Measurements from ENCODE around the gene PROKR1. TPM values are rescaled to one million over a fixed set of nuclear protein-coding genes. Genes with fewer than 3 reads are reported as not detected.

Gene PROKR1
- total RNA-seq, 1 donor from 2014 or later = not detected

DNA sequence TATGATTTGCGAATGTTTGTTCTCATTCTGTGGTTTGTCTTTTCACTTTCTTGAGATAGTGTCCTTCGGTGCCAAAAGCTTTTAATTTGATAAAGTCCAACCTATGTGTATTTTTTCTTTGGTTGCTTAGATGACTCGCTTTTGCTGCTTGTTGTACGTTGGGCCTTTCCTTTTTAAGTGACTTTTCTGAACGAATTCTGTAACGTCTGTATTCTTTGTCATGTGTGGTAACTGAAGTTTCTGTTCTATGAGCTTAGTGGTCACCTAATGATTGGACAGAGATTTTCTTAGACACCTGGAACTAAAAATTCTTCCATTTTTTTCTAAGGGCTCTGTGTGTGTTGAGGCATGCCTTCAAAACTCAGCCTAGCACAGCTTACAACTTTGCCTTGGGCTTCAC, 19.6 kb upstream of the PROKR1 start:
- peaks cover 12% of the 10 kb centered on the region for H3K27me3 Mint-ChIP-seq (ENCODE audit: low read depth)
- H3K4me1 Mint-ChIP-seq (ENCODE audit: low read depth) = no peaks in the 10 kb centered on the region
- H3K4me3 Mint-ChIP-seq (ENCODE audit: low read depth) = no peak overlapping the region
- no peak for DNase-seq (ENCODE audit: low spot score)
- H3K9me3 Mint-ChIP-seq = peaks cover 4% of the 10 kb centered on the region
- no peak overlapping the region for H3K27ac Mint-ChIP-seq
- intact Hi-C loops (cut with micrococcal nuclease) = no loop called here
- H3K36me3 Mint-ChIP-seq (ENCODE audit: low read depth) = no peaks in the 10 kb centered on the region

DNA sequence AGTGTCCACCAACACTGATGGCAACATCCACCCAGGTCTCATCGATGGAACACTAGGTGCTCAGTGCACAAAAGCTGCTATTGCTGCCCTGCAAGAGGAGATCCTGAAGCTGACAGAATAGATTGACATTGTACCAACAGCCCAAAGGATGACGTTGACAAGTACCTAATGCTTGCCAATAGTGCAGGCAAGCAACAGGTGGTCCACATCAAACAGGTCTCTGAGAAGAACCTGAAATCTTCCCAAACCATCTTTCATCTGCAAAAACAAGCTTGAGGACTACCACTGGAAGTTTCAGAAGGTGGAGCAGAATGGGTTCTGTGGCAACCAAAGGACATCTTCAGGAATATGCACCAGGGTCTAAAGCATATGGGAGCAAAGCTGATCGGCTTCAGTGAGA, 15.8 kb upstream of the PROKR1 start:
- H3K4me1 Mint-ChIP-seq (ENCODE audit: low read depth) = no peaks in the 10 kb centered on the region
- H3K9me3 Mint-ChIP-seq = no peaks in the 10 kb centered on the region
- H3K36me3 Mint-ChIP-seq (ENCODE audit: low read depth) = no peaks in the 10 kb centered on the region
- no peak for DNase-seq (ENCODE audit: low spot score)
- intact Hi-C loops (cut with micrococcal nuclease) = no loop called here
- H3K4me3 Mint-ChIP-seq (ENCODE audit: low read depth) = no peak overlapping the region
- no peak overlapping the region for H3K27ac Mint-ChIP-seq
- peaks cover 23% of the 10 kb centered on the region for H3K27me3 Mint-ChIP-seq (ENCODE audit: low read depth)

DNA sequence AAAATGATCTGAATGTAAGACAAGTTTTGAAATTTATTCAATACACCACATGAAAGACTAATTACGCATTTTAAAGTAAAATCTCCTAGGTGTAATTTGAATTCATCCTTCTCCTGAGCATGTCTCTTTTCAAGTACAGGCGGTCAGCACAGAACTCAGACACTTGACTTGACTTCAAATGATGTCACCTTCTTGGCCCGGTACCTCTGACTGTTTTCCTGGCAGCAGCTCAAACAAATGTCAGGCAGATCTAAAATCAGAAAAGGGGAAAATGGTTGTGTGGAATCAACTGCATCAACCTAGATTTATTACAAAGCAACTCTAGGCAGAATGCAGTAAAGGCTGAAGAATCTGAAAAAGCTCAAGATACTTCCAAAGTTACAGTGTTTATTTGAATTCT, 11.4 kb upstream of the PROKR1 start:
- no peak overlapping the region for H3K4me3 Mint-ChIP-seq (ENCODE audit: low read depth)

DNA sequence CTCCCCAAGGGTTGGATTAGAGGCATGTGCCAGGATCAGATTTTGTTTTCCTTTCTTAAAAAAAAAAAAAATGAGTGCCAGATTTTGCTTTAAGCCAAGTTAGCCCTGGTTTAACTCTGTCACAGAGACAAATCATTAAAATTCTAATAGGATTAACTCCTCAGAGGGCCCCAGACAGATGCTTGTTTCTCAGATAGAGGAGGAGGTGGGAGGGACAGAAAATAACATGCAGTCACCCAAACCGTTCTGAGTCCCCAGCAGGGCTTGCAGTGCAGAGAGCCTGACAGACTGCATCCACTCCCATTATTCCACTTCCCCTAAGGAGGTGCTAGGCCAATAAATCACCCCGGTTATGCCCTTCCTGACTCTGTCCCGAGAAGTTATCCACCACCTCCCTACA, 6.3 kb upstream of the PROKR1 start:
- no peak for DNase-seq (ENCODE audit: low spot score)
- H3K36me3 Mint-ChIP-seq (ENCODE audit: low read depth) = no peaks in the 10 kb centered on the region
- H3K4me3 Mint-ChIP-seq (ENCODE audit: low read depth) = no peak overlapping the region
- peaks cover 53% of the 10 kb centered on the region for H3K27me3 Mint-ChIP-seq (ENCODE audit: low read depth)
- intact Hi-C loops (cut with micrococcal nuclease) = no loop called here
- no peaks in the 10 kb centered on the region for H3K9me3 Mint-ChIP-seq
- no peak overlapping the region for H3K27ac Mint-ChIP-seq
- no peaks in the 10 kb centered on the region for H3K4me1 Mint-ChIP-seq (ENCODE audit: low read depth)

More for the DNA sequence above, 11.4 kb upstream of the PROKR1 start:
- DNase-seq (ENCODE audit: low spot score) = no peak
- Mint-ChIP-seq H3K9me3 (no peaks in the 10 kb centered on the region), H3K4me1 (ENCODE audit: low read depth) (no peaks in the 10 kb centered on the region), H3K27ac (no peak overlapping the region), H3K36me3 (ENCODE audit: low read depth) (no peaks in the 10 kb centered on the region), H3K27me3 (ENCODE audit: low read depth) (peaks cover 45% of the 10 kb centered on the region)
- intact Hi-C loops (cut with micrococcal nuclease) = no loop called here

DNA sequence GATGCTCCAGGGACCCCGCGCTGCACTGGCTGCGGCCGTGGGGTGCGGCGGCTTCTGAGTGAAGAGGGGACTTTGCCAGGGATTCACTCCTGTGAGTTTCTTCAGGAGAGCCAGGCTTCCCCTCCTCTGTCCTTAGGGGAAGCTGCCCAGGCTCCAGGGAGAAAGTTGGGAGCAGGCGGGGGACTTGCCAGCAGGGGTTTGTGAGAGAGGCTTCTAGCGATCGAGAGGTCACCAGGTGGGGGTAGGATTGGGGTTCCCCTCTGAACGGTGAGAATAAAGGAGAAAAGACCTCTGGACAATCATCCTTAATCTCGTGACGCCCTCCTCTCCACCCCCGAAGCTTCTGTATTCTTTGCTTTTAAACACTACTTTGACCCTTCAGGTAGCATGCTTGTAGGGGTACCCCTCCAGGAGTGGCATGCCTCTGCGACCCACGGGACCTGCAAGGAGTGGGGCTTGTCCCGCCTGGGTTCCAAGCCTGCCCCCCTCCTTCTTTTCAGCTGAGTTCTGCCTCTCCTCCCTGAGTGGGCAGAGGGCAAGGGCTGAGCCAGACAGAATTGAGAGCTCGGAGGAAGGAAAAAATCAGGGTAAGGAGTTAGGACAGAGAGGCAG, 601 bp downstream of the PROKR1 start:
- no peak for DNase-seq (ENCODE audit: low spot score)
- Mint-ChIP-seq H3K27ac (no peak overlapping the region), H3K9me3 (no peaks in the 10 kb centered on the region), H3K4me1 (ENCODE audit: low read depth) (peaks cover 9% of the 10 kb centered on the region), H3K4me3 (ENCODE audit: low read depth) (no peak overlapping the region), H3K27me3 (ENCODE audit: low read depth) (peaks cover 75% of the 10 kb centered on the region), H3K36me3 (ENCODE audit: low read depth) (no peaks in the 10 kb centered on the region)
- intact Hi-C loops (cut with micrococcal nuclease) = no loop called here

DNA sequence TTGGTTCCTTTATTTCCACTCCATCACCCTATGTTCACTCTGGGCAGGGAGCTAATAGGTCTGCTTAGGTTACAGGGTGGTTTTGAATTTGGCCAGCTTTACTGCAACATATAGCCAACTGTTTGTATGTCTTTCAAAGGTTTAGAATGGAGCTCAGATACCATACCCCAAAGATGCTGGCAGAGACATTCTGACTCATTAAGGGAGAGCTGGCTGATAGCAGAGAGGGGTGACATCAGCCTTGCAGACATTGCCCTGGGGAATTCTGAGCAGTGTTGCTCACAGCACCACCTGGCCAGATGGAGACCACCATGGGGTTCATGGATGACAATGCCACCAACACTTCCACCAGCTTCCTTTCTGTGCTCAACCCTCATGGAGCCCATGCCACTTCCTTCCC, 2.1 kb downstream of the PROKR1 start:
- Mint-ChIP-seq H3K27me3 (ENCODE audit: low read depth) (peaks cover 76% of the 10 kb centered on the region), H3K36me3 (ENCODE audit: low read depth) (no peaks in the 10 kb centered on the region), H3K4me3 (ENCODE audit: low read depth) (no peak overlapping the region), H3K4me1 (ENCODE audit: low read depth) (peaks cover 9% of the 10 kb centered on the region), H3K9me3 (no peaks in the 10 kb centered on the region), H3K27ac (no peak overlapping the region)
- DNase-seq (ENCODE audit: low spot score) = no peak
- intact Hi-C loops (cut with micrococcal nuclease) = loop anchor here (1.0 kb wide), 1 partner anchor 8 kb away; no protein-coding TSS in a partner anchor

DNA sequence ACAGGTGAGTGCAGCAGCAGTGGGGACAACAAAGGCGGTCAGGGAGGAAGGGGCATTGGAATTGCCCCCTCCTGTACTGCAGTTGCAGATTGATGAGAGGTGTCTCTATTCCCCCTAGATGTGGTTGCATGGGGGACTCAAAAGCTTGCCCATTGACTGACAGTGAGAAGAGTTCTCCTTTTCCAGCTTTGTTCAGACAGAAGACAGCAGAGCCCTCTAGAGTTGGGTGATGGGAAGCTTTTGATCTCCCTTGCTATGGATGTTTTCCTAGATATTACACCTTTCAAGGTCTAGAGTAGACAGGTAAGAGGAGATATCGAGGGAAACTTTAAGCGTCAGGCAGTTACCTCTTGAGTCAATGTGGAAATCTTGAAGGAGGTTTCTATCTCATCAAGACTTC, 2.9 kb downstream of the PROKR1 start:
- H3K27me3 Mint-ChIP-seq (ENCODE audit: low read depth) = peaks cover 72% of the 10 kb centered on the region
- intact Hi-C loops (cut with micrococcal nuclease) = no loop called here
- no peak overlapping the region for H3K4me3 Mint-ChIP-seq (ENCODE audit: low read depth)
- DNase-seq (ENCODE audit: low spot score) = no peak
- no peak overlapping the region for H3K27ac Mint-ChIP-seq
- H3K4me1 Mint-ChIP-seq (ENCODE audit: low read depth) = peaks cover 15% of the 10 kb centered on the region
- no peaks in the 10 kb centered on the region for H3K9me3 Mint-ChIP-seq
- no peaks in the 10 kb centered on the region for H3K36me3 Mint-ChIP-seq (ENCODE audit: low read depth)

DNA sequence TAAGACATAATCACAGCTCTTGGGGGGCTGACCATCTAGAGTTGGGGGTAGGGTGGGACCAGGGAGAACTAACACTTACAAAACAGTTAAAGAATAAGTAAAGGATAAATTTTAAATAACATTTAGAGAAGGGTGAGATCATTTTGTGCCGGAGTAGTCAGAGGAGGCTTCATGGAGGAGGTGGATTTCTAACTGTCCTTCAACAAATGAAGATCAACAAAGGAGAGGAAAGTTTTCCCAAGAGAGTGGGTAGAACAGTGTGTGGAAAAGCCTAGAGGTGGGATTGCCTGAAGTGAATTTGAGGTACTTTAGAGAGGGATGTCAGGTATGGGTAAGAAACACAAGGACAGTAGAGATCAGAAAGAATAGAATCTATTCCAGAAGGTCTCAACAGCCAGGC, 7.3 kb downstream of the PROKR1 start:
- peaks cover 44% of the 10 kb centered on the region for H3K27me3 Mint-ChIP-seq (ENCODE audit: low read depth)
- H3K4me3 Mint-ChIP-seq (ENCODE audit: low read depth) = no peak overlapping the region
- no peaks in the 10 kb centered on the region for H3K9me3 Mint-ChIP-seq
- H3K27ac Mint-ChIP-seq = no peak overlapping the region
- peaks cover 48% of the 10 kb centered on the region for H3K4me1 Mint-ChIP-seq (ENCODE audit: low read depth)
- H3K36me3 Mint-ChIP-seq (ENCODE audit: low read depth) = no peaks in the 10 kb centered on the region
- intact Hi-C loops (cut with micrococcal nuclease) = loop anchor here (5.0 kb wide), 4 partner anchors 117 to 263 kb away; no protein-coding TSS in a partner anchor
- no peak for DNase-seq (ENCODE audit: low spot score)

DNA sequence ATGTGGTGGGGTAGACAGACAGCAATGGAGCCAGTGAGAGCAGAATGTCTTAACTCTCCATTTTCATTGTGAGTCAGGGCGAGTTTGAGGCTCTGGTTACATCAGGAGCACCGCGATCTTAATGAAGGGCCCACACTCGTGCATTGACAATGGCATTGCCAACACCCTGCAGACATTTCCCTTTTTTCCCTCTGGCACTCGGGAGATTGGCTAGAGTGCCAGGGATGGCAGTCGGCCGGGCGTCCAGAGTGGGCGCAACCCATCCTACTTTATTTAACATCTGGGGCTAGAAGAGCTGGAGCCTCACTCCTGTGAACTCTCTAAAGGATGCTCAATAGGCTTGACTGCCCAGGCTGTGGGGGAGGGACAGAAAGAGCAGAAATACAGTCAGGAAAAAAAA, 9.7 kb downstream of the PROKR1 start:
- Mint-ChIP-seq H3K4me1 (ENCODE audit: low read depth) (peaks cover 45% of the 10 kb centered on the region), H3K4me3 (ENCODE audit: low read depth) (no peak overlapping the region), H3K27me3 (ENCODE audit: low read depth) (peaks cover 37% of the 10 kb centered on the region), H3K27ac (peak overlapping the region; percentile 42), H3K36me3 (ENCODE audit: low read depth) (no peaks in the 10 kb centered on the region), H3K9me3 (no peaks in the 10 kb centered on the region)
- DNase-seq (ENCODE audit: low spot score) = no peak
- intact Hi-C loops (cut with micrococcal nuclease) = loop anchor here (1.0 to 5.0 kb wide), 9 partner anchors 8 to 266 kb away; partner anchors contain the start of genes APLF and FBXO48

DNA sequence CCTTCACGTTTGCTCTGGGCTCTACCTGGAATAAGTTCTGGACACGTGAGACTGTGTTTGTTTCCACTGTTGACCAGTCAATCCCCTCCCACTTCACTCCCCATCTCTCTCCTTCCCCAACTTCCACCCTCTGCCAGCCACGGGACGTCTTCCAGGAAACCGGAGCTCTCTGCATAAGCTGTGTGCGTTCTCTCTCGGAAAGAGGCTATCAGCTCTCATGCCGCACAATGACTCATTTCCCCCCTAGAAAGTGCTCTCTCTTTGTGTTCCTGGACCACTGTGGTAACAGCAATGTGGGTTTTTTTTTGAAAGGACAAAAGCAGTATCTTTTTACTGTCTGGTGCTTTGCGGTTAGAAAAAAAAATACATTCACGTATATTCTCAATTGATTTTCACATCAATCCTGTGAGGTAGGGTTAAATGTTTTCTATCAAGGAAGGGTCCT, 10.2 kb downstream of the PROKR1 start:
- H3K27me3 Mint-ChIP-seq (ENCODE audit: low read depth) = peaks cover 37% of the 10 kb centered on the region
- H3K27ac Mint-ChIP-seq = peak overlapping the region; percentile 42
- no peaks in the 10 kb centered on the region for H3K9me3 Mint-ChIP-seq
- no peaks in the 10 kb centered on the region for H3K36me3 Mint-ChIP-seq (ENCODE audit: low read depth)
- intact Hi-C loops (cut with micrococcal nuclease) = loop anchor here (1.0 to 5.0 kb wide), 9 partner anchors 8 to 266 kb away; partner anchors contain the start of genes APLF and FBXO48
- peak; percentile 56 for DNase-seq (ENCODE audit: low spot score)
- H3K4me3 Mint-ChIP-seq (ENCODE audit: low read depth) = peak overlapping the region; percentile 35
- H3K4me1 Mint-ChIP-seq (ENCODE audit: low read depth) = peaks cover 49% of the 10 kb centered on the region

DNA sequence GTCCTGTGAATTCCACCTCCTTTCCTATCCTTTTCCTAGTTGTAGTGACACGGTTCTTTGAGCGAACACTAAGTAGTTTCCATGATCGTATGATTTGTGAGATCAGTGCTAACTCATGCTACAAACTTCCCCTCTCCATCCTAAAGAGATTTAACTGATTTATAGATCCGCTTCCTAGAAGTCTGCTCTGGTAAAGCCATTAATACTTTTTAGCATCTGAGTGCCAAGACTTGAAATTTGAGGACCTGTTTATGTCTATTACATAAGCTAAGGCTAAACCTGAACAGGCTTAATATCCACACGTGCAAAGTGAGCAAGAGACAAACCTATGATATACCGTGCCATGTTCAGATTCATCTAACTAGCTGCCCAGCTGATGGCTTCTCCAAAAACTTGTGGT, 14.9 kb downstream of the PROKR1 start:
- H3K4me1 Mint-ChIP-seq (ENCODE audit: low read depth) = peaks cover 39% of the 10 kb centered on the region
- H3K4me3 Mint-ChIP-seq (ENCODE audit: low read depth) = no peak overlapping the region
- H3K9me3 Mint-ChIP-seq = no peaks in the 10 kb centered on the region
- H3K36me3 Mint-ChIP-seq (ENCODE audit: low read depth) = no peaks in the 10 kb centered on the region
- DNase-seq (ENCODE audit: low spot score) = no peak
- no peak overlapping the region for H3K27ac Mint-ChIP-seq
- peaks cover 32% of the 10 kb centered on the region for H3K27me3 Mint-ChIP-seq (ENCODE audit: low read depth)
- intact Hi-C loops (cut with micrococcal nuclease) = no loop called here

DNA sequence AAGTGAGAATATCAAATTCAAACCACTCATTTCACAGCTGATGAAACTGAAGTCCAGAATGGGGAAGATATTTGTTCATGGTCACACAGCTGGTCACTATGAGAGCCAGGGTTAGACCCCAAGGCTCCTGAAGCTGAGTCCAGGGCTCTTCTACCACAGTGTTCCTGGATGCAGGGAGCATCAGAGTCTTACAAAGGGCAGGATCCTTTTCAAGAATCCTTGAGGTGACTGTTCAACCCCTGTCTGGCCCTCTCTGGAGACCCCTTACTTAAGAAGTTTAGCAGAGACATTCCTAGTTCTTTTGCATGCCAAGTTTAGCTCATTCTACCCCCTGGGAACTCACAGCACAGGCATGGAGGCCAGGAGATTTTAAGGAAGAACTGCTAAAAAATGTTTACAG, 15.7 kb downstream of the PROKR1 start:
- H3K9me3 Mint-ChIP-seq = no peaks in the 10 kb centered on the region
- no peak overlapping the region for H3K4me3 Mint-ChIP-seq (ENCODE audit: low read depth)
- no peak overlapping the region for H3K27ac Mint-ChIP-seq
- intact Hi-C loops (cut with micrococcal nuclease) = no loop called here
- H3K36me3 Mint-ChIP-seq (ENCODE audit: low read depth) = no peaks in the 10 kb centered on the region
- peaks cover 35% of the 10 kb centered on the region for H3K4me1 Mint-ChIP-seq (ENCODE audit: low read depth)
- peaks cover 35% of the 10 kb centered on the region for H3K27me3 Mint-ChIP-seq (ENCODE audit: low read depth)
- no peak for DNase-seq (ENCODE audit: low spot score)

DNA sequence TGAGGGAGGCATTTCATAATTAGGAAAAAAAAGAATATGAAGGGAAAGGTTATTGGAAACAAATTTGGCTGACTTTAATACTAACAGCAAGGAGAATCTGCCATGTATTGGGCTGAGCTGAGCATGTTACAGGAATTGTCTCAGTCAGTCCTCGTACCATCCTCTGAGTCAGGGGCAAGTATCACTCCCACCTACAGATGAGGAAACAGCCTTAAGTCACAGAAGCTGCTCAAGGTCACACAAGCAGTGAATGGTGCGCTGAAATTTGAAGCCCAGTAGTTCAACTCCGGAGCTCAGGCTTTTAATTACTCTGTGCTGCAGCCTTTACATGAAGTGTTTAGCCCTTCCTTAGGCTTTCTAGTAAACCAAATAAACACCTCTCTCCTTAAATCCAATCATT, 17.3 kb downstream of the PROKR1 start:
- Mint-ChIP-seq H3K4me3 (ENCODE audit: low read depth) (no peak overlapping the region), H3K27ac (no peak overlapping the region), H3K27me3 (ENCODE audit: low read depth) (peaks cover 48% of the 10 kb centered on the region), H3K9me3 (no peaks in the 10 kb centered on the region), H3K36me3 (ENCODE audit: low read depth) (no peaks in the 10 kb centered on the region), H3K4me1 (ENCODE audit: low read depth) (peaks cover 24% of the 10 kb centered on the region)
- no peak for DNase-seq (ENCODE audit: low spot score)
- intact Hi-C loops (cut with micrococcal nuclease) = no loop called here
